NCI-H2196 (cell line): ENCODE results near the gene FAM3C.
A peak's percentile ranks its signal among the peaks of the same experiment; 100 is the strongest.

ENCODE experiments used
- DNase-seq: peaks from one replicate; lab custom pipeline; 2025; ENCODE audit not compliant: unreplicated experiment; lab: John Stamatoyannopoulos, UW

Gene FAM3C

DNA sequence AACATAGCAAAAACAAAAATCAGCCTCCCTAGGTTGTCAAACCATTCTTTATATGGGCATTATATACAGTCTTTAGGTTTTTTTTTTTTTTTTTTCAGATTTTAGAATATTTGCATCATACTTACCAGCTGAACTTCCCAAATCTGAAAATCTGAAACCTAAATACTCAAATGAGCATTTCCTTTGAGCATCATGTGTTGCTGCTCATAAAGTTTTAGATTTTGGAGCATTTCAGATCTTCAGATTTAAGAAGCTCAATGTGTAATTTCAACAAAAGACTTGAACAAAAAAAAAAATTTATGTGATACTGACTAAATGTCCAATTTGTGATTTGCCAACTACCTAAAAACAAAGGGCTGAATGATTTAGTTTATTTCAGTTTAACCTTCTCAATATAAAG, 13.6 kb downstream of the FAM3C start:
- DNase-seq, result no peak

DNA sequence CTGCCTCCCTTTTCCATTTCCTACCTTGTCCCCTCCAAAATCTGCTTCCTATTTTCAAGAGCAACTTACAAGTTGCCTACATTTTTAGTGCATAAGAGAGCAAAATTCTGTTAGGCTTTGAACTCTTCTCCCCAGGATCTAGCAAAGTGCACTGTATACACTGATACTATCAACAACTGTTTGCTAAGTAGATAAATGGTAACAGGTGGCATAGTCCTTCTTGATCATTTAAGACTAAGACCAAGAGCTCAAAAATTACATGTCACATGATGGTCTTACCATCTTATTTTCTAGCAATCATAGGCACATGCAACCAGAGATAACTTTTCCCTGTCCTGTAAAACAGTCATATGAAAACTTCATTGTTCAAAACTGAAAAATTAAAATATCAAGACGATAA, 16.2 kb downstream of the FAM3C start:
- no peak for DNase-seq

DNA sequence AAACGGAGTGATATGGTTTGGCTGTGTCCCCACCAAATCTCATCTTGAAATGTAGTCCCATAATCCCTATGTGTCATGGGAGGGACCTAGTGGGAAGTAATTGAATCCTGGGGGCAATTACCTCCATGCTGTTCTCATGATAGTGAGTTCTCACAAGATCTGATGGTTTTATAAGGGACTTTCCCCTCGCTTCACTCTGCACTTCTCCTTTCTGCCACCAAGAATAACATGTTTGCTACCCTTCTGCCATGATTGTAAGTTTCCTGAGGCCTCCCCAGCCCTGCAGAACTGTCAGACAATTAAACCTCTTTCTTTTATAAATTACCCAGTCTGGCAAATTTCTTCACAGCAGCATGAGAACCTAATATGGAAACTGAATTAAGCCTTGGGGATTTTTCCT, 19.1 kb downstream of the FAM3C start:
- no peak for DNase-seq

DNA sequence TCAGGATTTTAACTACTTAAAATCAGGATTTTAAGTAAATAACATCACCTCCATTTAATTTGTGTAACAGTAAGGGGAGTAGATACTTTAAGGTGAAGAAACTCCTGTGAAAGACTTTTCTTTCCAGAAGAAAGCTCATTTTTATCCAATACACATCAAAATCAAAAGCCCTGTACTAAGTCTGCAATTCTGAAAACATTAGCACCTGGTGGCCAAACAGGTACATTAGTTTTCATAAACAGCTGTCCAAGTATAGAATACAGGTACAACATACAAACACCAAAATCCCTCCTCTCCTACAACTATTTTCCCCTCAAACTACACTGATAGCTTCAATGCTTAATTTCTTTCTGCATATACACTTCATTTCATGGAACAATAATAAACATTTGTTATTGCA, 22.9 kb downstream of the FAM3C start:
- DNase-seq, result no peak

DNA sequence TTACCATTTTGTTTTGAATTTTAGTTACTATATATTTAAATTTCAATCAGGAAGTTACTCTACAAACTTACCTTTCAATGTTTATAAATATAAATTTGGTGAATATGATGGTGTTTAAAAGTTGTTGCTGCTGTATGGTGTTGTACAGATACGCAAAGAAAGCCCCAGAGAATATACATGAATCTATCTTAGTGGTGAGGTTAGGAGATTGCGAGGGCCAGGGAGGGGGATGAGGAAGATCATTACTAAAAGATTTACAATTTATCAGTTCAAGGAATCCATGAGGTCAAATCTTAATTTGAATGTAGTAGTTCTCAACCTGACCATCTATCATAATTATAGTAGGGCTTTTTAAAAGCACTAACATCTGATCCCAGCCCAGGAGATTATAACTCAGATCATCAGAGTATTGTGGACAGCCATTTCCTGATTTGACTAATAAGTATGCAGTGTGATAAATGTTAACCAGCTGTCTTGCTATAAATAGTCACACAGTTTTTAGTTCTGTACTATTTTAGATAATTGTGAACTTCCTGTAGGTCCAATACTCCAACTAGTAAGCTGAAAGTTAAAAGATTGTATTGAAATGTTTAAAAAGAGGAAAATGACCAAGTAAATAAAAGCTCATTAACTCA, 23.6 kb downstream of the FAM3C start:
- no peak for DNase-seq

DNA sequence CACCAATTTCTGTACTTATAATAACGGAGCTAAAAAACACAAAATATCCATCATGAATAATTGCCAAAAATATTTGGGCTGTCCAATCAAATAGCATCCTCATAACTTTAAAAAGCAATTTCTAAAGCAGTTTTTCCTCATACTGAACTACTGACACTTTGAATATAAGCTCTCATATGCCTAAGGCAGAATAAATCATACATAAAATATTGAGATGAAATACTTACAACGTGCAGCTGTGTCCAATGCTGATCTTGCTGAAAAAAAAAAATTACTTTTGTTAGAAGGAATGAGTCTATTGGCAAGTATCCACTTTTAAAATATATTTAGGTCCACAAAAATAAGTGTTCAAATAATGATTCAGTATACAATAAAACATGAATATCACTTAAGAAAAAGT, 24.2 kb downstream of the FAM3C start:
- no peak for DNase-seq

DNA sequence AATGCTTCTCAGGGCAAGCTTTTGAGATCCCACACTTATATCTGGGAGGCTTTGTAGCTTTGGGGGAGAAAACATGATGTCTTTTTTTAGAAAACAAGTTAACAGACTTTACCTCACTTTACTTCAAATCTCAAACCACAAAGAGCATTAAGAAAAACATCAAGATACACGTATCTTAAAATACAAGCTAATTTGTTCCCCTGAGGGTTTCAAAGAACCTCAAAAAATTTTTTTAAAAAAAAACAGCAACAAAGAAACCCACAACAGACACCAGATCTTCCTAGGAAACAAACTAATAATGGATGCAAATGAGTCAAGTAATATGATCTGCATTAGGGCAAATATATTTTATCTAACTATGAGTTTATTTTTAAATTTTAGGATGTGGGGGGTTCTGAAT, 24.7 kb downstream of the FAM3C start:
- DNase-seq, result no peak

DNA sequence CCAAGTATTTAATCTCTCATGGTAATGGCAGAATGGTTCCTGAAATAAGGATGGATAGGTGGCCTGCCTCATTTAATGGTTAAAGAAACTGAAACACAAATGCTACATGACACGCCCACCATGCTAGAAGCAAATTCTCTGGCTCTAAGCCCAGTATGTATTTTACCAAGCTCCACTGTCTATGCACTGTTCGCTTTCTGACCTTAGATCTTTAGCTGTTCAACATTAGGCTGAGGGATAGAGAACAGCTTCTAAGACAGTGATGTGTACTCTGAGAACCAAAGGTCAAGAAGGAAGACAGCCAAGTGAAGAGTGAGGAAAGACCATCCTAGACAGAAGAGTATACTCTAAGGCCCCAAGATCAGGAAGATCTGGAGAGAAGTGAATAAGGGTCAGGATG, 26.6 kb downstream of the FAM3C start:
- DNase-seq, result no peak

DNA sequence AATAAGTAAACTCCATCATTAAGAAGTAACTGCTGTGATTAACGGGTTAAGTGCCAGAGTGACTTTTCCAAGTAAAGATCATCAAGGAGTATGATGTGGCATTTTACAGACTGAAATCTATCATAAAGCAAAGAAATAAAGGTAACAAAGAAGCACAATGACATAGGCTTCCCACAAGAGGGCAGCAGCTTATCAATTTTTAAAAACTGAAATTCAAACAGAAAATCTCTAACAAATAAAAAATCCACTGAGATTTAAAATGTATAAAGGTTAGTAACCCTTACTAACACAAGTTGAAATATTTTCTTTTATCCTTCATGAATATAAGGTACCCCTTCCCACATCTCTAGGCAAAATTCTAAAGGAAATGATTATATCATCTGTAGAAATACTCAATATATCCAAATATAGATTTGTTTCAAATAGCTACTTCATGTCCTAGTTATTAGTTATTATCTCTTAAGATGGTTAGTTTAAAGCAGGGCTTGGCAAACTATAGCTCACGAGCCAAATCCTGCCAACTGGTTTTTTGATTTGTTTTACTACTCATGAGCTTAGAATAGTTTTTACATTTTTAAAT, 29.2 kb downstream of the FAM3C start:
- DNase-seq, result peak; percentile 14

DNA sequence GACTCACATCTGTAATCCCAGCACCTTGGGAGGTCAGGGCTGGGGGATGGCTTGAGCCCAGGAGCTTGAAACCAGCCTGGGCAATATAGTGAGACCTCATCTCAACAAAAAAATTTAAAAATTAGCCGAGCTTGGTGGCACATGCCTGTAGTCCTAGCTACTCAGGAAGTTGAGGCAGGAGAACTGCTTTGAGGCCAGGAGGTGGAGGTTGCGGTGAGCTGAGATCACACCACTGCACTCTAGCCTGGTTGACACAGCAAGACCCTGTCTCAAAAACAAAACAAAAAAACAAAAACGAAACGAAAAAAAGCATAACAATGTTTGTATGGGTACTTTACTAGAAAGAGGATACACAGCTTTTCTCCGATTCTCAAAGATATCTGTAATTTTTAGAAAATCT, 35.5 kb downstream of the FAM3C start:
- DNase-seq, result no peak

DNA sequence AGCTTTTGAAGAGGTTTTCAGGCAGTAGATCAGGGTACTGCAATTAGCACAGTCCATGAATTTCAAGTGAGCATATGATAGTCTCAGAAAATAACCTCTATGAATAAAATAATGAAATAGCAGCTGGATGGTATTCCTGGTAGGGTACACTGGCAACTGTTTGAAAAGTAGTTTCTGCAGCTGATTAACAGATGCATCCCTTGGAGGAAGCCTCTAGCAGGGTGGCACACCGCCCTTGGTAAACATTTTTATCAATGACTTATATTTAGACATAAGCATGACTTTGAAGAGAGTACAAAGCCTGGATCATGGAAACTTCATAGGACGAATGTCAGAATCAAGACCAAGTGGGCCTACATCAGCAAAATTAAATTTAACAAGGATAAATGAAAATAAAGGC, 40.5 kb downstream of the FAM3C start:
- DNase-seq, result no peak

DNA sequence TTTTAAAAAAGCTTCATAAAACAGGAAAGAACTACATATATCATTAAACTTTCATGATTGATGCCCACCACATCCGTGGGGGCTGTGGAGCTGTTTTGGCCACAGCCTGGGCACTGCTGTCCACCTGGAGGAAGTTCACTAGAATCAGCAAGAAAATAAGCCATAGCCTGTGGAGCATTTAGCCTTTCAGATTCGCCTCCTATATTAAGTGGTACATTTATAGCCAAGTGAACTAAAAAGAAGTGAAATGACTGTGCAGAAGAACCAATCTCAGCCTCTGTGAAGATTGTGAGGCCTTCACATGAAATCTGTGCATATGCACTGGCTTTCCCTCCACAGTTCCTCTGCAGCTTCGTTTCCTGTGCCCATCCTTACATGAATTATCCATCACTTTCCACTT, 43.8 kb downstream of the FAM3C start:
- DNase-seq, result no peak

DNA sequence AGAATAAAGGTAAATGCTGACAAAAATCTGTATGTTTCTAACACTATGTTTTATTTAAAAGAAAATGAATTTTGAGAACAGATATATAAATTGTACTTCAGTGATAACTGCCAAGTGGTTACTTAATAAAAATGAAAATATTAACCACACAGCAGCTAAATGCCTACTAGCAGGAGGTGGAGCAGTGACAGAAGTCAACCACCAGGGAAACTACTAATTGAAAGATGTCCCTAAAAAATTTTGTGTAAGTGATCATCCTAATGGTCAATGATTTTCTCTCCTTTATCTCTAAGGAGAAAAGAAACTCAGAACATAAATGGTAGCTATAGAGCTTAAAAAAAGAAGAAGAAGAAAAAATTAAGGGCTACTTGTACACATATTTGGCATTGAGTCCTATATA, 44.4 kb downstream of the FAM3C start:
- no peak for DNase-seq

DNA sequence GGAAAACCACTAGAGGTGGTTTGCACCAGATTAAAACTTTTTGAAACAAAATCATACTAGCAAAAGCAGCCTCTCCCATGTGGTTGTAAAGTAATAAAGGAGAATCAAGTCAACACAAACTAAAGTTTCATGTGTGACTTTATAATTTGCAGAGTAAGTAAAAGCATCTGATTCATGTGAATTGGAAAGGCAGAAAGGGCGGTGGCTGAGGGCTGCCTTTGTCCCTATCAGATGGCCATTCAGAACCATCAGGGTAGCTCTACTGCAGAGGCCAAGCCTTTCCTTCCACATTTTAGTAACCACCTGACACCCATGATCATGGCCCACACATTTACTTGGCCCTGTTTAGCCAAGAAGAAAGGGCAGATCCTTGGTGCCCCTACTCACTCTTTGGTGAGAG, 51.6 kb downstream of the FAM3C start:
- DNase-seq, result no peak

DNA sequence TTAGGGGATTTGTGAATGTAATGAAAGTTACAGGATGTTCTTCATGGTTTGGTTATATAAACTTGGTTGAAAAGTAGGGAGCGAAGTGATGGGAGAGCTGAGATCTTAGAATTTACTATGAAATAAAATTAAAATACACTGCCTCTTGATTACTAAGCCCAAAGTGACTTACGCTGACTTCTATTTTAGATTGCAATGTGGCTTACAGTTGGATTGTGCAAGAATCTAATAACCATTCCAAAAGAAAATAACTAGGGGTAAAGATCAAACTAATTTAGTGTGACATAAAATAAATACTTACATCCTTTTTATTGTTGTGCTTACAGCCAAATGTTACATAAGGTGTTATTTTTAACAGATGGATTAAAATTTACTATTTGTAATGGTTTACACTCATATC, 52.0 kb downstream of the FAM3C start:
- no peak for DNase-seq

DNA sequence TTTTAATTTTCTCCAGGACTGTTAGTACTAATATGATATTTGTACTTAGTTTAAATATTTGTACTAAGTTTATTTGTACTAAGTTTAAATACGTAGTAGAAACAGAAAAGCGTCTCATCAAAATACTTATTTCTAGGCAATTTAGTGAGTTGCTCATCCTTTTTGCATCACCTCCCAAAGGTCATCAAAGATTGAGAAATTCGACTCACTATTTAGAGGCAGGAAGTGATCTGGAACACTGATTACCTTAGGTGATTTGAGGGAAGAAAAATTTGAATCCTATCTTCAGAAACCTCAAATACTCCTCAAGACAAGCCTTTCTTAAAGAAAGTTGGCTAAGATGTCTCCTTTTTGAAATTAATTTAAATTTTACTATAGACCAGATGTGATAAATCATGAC, 52.8 kb downstream of the FAM3C start:
- no peak for DNase-seq

DNA sequence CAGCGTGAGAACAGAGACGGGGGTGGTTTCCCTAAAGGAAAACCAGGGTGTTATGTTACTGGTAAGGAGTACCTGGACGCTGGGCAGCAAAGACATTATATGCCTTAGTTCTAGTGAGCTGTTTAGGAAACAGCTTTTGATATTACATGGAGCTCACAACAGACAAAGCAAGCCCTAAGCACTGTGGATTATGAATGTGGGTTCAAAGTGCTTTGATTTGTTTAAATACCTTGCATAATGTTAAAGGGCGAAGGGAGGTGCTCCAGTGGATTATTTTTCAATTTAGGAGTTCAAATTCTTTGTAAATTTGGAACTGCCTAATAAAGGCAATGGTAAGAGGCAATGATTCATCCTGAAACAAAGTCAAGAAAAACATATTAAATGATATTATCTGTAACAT, 53.5 kb downstream of the FAM3C start:
- no peak for DNase-seq

DNA sequence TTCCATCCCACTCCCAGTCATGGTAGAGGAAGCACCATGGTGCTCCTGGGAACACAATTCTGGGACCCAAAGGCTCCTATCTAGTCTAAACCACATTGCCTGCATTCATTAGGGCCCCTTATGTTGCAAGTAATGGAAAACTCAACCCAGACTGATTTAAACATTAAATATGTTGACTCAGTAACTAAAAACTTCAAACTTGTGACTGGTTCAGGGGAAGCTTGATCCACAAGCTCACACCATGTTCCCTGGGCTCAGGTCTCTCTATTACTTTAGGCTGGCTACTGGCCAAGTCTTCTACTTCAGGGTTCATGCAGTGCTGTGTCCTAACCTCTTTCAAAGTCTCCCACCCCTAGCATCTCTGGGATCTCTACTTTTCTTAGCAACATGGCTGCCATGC, 54.2 kb downstream of the FAM3C start:
- no peak for DNase-seq

DNA sequence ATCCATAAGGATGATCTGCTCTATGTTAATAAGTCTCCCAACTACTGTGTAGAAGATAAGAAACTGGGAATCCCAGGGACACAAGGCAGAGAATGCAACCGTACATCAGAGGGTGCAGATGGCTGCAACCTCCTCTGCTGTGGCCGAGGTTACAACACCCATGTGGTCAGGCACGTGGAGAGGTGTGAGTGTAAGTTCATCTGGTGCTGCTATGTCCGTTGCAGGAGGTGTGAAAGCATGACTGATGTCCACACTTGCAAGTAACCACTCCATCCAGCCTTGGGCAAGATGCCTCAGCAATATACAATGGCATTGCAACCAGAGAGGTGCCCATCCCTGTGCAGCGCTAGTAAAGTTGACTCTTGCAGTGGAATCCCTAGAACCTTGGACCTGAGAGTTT, 57.0 kb downstream of the FAM3C start:
- no peak for DNase-seq

DNA sequence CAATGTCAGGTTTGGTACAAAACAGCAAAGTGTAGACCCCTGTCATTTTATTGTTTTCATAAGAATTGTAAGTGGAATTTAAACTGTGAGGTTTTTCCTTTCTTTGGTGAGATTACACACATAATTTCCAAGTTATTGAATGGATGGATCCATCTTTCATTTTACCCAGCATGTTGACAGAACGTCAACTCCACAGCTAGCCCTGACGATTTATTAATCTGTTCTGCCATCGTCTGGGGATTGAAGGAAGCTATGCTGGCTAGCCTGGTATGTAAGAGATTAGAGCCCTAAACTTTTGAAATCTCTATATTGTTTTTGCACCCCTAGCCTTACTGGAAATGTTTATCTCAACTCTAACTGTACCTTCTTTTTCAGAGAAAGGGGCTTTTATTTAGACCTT, 58.7 kb downstream of the FAM3C start:
- DNase-seq, result no peak

DNA sequence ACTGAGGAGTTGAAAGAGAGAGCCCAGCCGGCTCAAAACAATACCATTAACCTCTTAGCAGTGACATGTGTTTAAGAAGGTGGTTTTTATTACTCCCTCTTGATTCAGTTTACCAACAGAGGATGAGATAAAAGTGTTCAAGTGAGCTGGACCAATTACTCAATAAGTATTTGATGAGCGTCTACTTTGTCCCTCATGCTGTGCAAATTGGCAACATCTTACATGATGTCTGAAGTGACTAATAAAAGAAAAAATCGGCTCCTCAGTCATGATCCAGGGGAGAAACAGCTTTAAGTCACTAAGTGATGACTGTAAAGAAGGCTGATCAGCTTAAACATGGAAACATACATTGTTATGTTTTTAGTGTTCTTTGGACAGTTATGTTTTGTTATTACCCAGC, 59.5 kb downstream of the FAM3C start:
- DNase-seq, result no peak

DNA sequence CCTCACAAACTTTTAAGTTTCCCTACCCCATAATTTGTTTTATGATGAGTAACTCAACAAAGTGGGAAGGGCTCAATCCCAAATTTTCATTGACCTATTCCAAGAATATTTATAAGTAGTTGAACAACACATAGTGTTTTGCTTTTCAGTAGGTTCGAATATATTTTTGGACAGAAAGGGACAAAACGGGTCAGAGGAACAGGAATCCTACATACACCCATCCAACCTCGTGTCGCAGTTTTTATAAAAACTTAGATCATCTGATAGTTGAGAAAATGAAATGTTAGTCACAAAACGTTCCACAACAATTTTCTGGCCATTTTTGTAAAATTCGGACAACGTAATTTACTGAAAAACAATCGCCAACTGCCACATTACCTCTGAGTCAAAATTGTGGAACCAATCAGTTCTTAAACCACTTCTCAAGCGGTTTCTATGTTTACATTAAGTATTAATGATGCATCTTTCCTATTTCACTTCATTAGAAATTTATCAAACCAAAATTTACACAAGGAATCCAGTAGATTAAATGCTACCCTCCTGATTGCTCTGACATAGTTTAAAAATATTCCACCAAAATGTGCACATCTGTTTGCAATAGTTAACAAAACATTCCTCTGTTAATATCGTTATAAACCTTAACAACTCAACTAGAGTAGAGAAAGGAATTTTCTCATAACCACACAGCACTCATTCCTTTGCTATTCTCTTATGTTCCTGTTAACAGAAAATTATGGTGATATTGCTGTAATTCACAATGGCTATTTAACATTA, 61.0 kb downstream of the FAM3C start:
- no peak for DNase-seq

DNA sequence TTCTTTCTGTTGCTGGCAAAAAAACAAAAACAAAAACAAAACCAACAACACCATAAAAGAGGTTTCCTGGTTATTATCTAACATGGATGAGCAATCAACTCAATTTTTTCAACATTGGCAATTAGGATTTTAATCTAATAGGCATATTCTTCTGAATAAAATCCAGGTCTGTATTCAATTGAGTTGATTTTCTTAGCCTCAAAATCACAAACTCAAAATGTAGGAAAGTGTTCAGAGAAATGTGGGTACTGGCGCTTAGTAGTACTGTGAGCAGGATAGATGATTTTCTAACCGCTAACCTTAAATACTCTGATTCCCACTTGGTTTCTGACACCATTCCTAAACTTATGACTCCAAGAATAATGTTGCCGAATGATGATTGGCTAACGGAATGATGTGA, 61.7 kb downstream of the FAM3C start:
- DNase-seq, result no peak
